Neural cell (in vitro differentiated cells): ENCODE measurements around the gene P2RX6.

ENCODE experiments used
- CTCF ChIP-seq: fragments of 450-650 bp; IDR thresholded peaks from 2 replicates; pipeline ENCODE4 v1.5.1; 2014; ENCODE audit warnings: antibody characterized with exemption, mild to moderate bottlenecking, moderate library complexity; ENCODE audit not compliant: poor library complexity, severe bottlenecking
- EZH2 ChIP-seq: fragments of 200-600, 300-800 bp; shearing (Covaris generic), sonication (generic); IDR thresholded peaks from 2 replicates; pipeline ENCODE4 v1.6.1; 2014; ENCODE audit warnings: antibody characterized with exemption, low read length, borderline replicate concordance, mild to moderate bottlenecking; ENCODE audit not compliant: insufficient read depth, poor library complexity, severe bottlenecking
- MXI1 ChIP-seq: fragments of 450-650 bp; conservative IDR thresholded peaks from 2 replicates; pipeline ENCODE4 v1.6.1; 2014; ENCODE audit warnings: antibody characterized with exemption, mild to moderate bottlenecking; ENCODE audit not compliant: poor library complexity, severe bottlenecking
- POLR2AphosphoS5 ChIP-seq: IDR thresholded peaks from 2 replicates; pipeline ENCODE4 v1.6.1; 2012
- RAD21 ChIP-seq: fragments of 450-650 bp; conservative IDR thresholded peaks from 2 replicates; pipeline ENCODE4 v1.6.1; 2014; ENCODE audit warnings: antibody characterized with exemption, mild to moderate bottlenecking, moderate library complexity
- REST ChIP-seq: IDR thresholded peaks from 2 replicates; pipeline ENCODE4 v1.6.1; 2012; ENCODE audit warnings: borderline replicate concordance
- SMC3 ChIP-seq: fragments of 450-650 bp; conservative IDR thresholded peaks from 2 replicates; pipeline ENCODE4 v1.6.1; 2014; ENCODE audit warnings: antibody characterized with exemption, mild to moderate bottlenecking, moderate library complexity; ENCODE audit not compliant: poor library complexity

- no peak for TF ChIP-seq CTCF
- TF ChIP-seq EZH2, result no peak
- no peak for TF ChIP-seq SMC3
- TF ChIP-seq RAD21, result no peak
- no peak for TF ChIP-seq POLR2AphosphoS5
- no peak for TF ChIP-seq MXI1
- no peak for TF ChIP-seq REST
Observed at GRCh38 chr22:21020802-21021429, 6.0 kb downstream of the P2RX6 start.
